CD4-positive, alpha-beta T cell (primary cell): ENCODE results near the gene ALG12. TPM values are rescaled to one million over a fixed set of nuclear protein-coding genes. Genes with fewer than 3 reads are reported as not detected.
A peak's percentile ranks its signal among the peaks of the same experiment; 100 is the strongest.

Source experiments
- ATAC-seq: fragments of 200-7000 bp; cut with Tn5 transposase; one replicate; pipeline ENCODE4 v1.10.0; 2022; ENCODE audit warnings: mild to moderate bottlenecking; ENCODE audit not compliant: poor library complexity
- CTCF ChIA-PET: fragments of 350-600 bp; sonication (Branson Sonifier 250); formaldehyde crosslinking; loops from one replicate; lab custom pipeline; 2021; ENCODE audit warnings: antibody characterized with exemption, inconsistent platforms; lab: Charles Lee
- POLR2A ChIA-PET: fragments of 350-600 bp; sonication (Branson Sonifier 250); formaldehyde crosslinking; loops from one replicate; lab custom pipeline; 2021; ENCODE audit warnings: antibody characterized with exemption, inconsistent platforms; lab: Charles Lee
- DNase-seq, 14 experiments: peaks; one replicate each; pipeline ENCODE4 v3.0.0-alpha.2; 2013 to 2020; ENCODE audit warnings: mixed read lengths in 2 of 14
- H3K27ac ChIP-seq, 2 donors: one replicate each; pipeline versions ENCODE4 v1.5.1 to v1.7.0; 2013; ENCODE audit warnings: low read length in 2 of 2, low read depth in 1 of 2, mild to moderate bottlenecking in 1 of 2
- H3K27me3 ChIP-seq, 2 experiments: 1 replicate in 1 of 2; 2 replicates in 1 of 2; pipeline versions ENCODE4 v1.6.1 to v1.7.0; 2013; ENCODE audit warnings: low read length in 2 of 2, control low read depth in 1 of 2, mild to moderate bottlenecking in 1 of 2, moderate library complexity in 1 of 2; ENCODE audit not compliant: insufficient read depth in 2 of 2, control insufficient read depth in 1 of 2
- H3K36me3 ChIP-seq: one replicate; pipeline ENCODE4 v1.6.1; 2013; ENCODE audit warnings: low read length, control low read depth; ENCODE audit not compliant: insufficient read depth
- H3K4me1 ChIP-seq: one replicate; pipeline ENCODE4 v1.6.1; 2013; ENCODE audit warnings: low read length, control low read depth; ENCODE audit not compliant: insufficient read depth
- H3K4me3 ChIP-seq: one replicate; pipeline ENCODE4 v1.5.1; 2013; ENCODE audit warnings: mild to moderate bottlenecking, low read length, moderate library complexity
- H3K9me3 ChIP-seq, 2 experiments: 1 replicate in 1 of 2; 2 replicates in 1 of 2; pipeline versions ENCODE4 v1.6.1 to v1.7.0; 2013; ENCODE audit warnings: low read length in 2 of 2, mild to moderate bottlenecking in 2 of 2, control low read depth in 1 of 2, moderate library complexity in 1 of 2; ENCODE audit not compliant: control insufficient read depth in 1 of 2, insufficient read depth in 1 of 2
- H3K27ac Mint-ChIP-seq: one replicate; pipeline ENCODE4 v1.8.0; 2020; ENCODE audit warnings: mixed read lengths
- H3K27me3 Mint-ChIP-seq: one replicate; pipeline ENCODE4 v1.8.0; 2021; ENCODE audit warnings: mixed read lengths
- H3K36me3 Mint-ChIP-seq: one replicate; pipeline ENCODE4 v1.8.0; 2021; ENCODE audit warnings: low read depth, mixed read lengths
- H3K4me1 Mint-ChIP-seq: one replicate; pipeline ENCODE4 v1.8.0; 2021; ENCODE audit warnings: low read depth, mixed read lengths
- H3K4me3 Mint-ChIP-seq: one replicate; pipeline ENCODE4 v1.8.0; 2020; ENCODE audit warnings: mild to moderate bottlenecking, mixed read lengths
- H3K9me3 Mint-ChIP-seq: one replicate; pipeline ENCODE4 v1.8.0; 2020; ENCODE audit warnings: mixed read lengths
- CTCF ChIP-seq: fragments of 200-600 bp; IDR thresholded peaks from one replicate; pipeline ENCODE4 v1.8.0; 2022; ENCODE audit warnings: antibody characterized with exemption, mild to moderate bottlenecking
- intact Hi-C, 2 experiments: fragments of 100-400 bp; cut with DNase I in 1 of 2; cut with micrococcal nuclease in 1 of 2; formaldehyde crosslinking; loops; one replicate each; pipeline versions ENCODE4 v1.15.1 to v1.9.0; 2023 to 2025; cut with DNase I, micrococcal nuclease
- total RNA-seq, 174 experiments: library from RNA in 2 of 174; stranded (reverse) in 2 of 174; gene quantifications; one replicate each; pipeline ENCODE4 v1.2.3 and lab custom pipeline; 2021 to 2026

The ALG12 gene
- total RNA-seq, 2 experiments from 2014 or later, result 13.5 to 14.6 TPM

GRCh38 chr22:49956914-49957825, 38.9 kb upstream of the ALG12 start:
- Mint-ChIP-seq H3K4me1 (no peaks in the 10 kb centered on the region), H3K4me3 (peak overlapping the region; percentile 65), H3K9me3 (no peaks in the 10 kb centered on the region)

GRCh38 chr22:49956418-49956770, 38.2 kb upstream of the ALG12 start:
- no peaks in the 10 kb centered on the region for H3K36me3 ChIP-seq
- no peak overlapping the region for H3K4me3 ChIP-seq
- no peak for TF ChIP-seq CTCF
- H3K27ac Mint-ChIP-seq, result no peak overlapping the region
- no peak overlapping the region for H3K4me3 Mint-ChIP-seq
- no peak overlapping the region for H3K27ac ChIP-seq
- H3K27me3 Mint-ChIP-seq, result no peaks in the 10 kb centered on the region
- ChIA-PET CTCF (interaction anchor here (1.8 kb wide), 1 partner anchor 26 kb away, joined by 7 read pairs; no protein-coding TSS in a partner anchor), POLR2A (no interaction called here)
- H3K4me1 ChIP-seq, result peaks cover 10% of the 10 kb centered on the region
- no peaks in the 10 kb centered on the region for H3K9me3 ChIP-seq
- intact Hi-C loops, result no loop called here
- no peaks in the 10 kb centered on the region for H3K27me3 ChIP-seq
- H3K4me1 Mint-ChIP-seq, result no peaks in the 10 kb centered on the region
- H3K36me3 Mint-ChIP-seq, result peaks cover 6% of the 10 kb centered on the region
- H3K9me3 Mint-ChIP-seq, result no peaks in the 10 kb centered on the region
- no peak for DNase-seq
- no peak for ATAC-seq

More at GRCh38 chr22:49956914-49957825, 38.9 kb upstream of the ALG12 start:
- ChIA-PET POLR2A (no interaction called here), CTCF (no interaction called here)
- Histone ChIP-seq H3K36me3 (peaks cover 4% of the 10 kb centered on the region), H3K4me1 (peaks cover 14% of the 10 kb centered on the region), H3K27ac (no peak overlapping the region), H3K4me3 (no peak overlapping the region), H3K9me3 (no peaks in the 10 kb centered on the region), H3K27me3 (no peaks in the 10 kb centered on the region)
- Mint-ChIP-seq H3K36me3 (peaks cover 11% of the 10 kb centered on the region), H3K27me3 (no peaks in the 10 kb centered on the region), H3K27ac (no peak overlapping the region)
- TF ChIP-seq CTCF, result no peak
- DNase-seq, result peak in 1 of 14 experiments; percentile 8
- no peak for ATAC-seq
- intact Hi-C loops, result no loop called here

GRCh38 chr22:49955581-49956417, 37.6 kb upstream of the ALG12 start:
- Histone ChIP-seq H3K4me3 (no peak overlapping the region), H3K27me3 (no peaks in the 10 kb centered on the region), H3K9me3 (no peaks in the 10 kb centered on the region), H3K4me1 (peaks cover 10% of the 10 kb centered on the region), H3K36me3 (no peaks in the 10 kb centered on the region), H3K27ac (no peak overlapping the region)
- no peaks in the 10 kb centered on the region for H3K4me1 Mint-ChIP-seq
- TF ChIP-seq CTCF, result no peak
- no peak overlapping the region for H3K27ac Mint-ChIP-seq
- POLR2A ChIA-PET, result interaction anchor here (0.9 kb wide), 1 partner anchor 20 kb away, joined by 3 read pairs; no protein-coding TSS in a partner anchor
- H3K36me3 Mint-ChIP-seq, result peaks cover 6% of the 10 kb centered on the region
- intact Hi-C loops, result no loop called here
- CTCF ChIA-PET, result interaction anchor here (1.8 kb wide), 1 partner anchor 25 kb away, joined by 7 read pairs; no protein-coding TSS in a partner anchor
- no peaks in the 10 kb centered on the region for H3K27me3 Mint-ChIP-seq
- ATAC-seq, result no peak
- no peak for DNase-seq
- H3K4me3 Mint-ChIP-seq, result no peak overlapping the region
- H3K9me3 Mint-ChIP-seq, result no peaks in the 10 kb centered on the region
